Astrocyte (in vitro differentiated cells and primary cell): ENCODE data around the gene PARP14. TPM values are rescaled to one million over a fixed set of nuclear protein-coding genes. Genes with fewer than 3 reads are reported as not detected.

Experiments
- DNase-seq: peaks from one replicate; pipeline ENCODE4 v3.0.0-alpha.2; 2010; ENCODE audit warnings: low read depth
- FAIRE-seq: peaks from 2 replicates; lab custom pipeline; 2011; peaks lifted over from hg19 to GRCh38; lab: Jason Lieb, UNC
- H2AFZ ChIP-seq: 2 replicates; pipeline ENCODE4 v1.6.0; 2012; ENCODE audit warnings: low read depth, low read length, inconsistent platforms
- H3K27ac ChIP-seq: 2 replicates; pipeline ENCODE4 v1.5.1; 2011; ENCODE audit warnings: low read depth, low read length, inconsistent platforms
- H3K27me3 ChIP-seq: 2 replicates; pipeline ENCODE4 v1.6.0; 2011; ENCODE audit warnings: low read length, inconsistent platforms; ENCODE audit not compliant: insufficient read depth
- H3K36me3 ChIP-seq: 2 replicates; pipeline ENCODE4 v1.5.1; 2011; ENCODE audit warnings: low read length, inconsistent platforms; ENCODE audit not compliant: insufficient read depth
- H3K4me1 ChIP-seq: 2 replicates; pipeline ENCODE4 v1.5.1; 2011; ENCODE audit warnings: low read length, inconsistent platforms; ENCODE audit not compliant: insufficient read depth
- H3K4me2 ChIP-seq: 2 replicates; pipeline ENCODE4 v1.6.0; 2012; ENCODE audit warnings: low read length, inconsistent platforms
- H3K4me3 ChIP-seq: 2 replicates; pipeline ENCODE4 v1.5.1; 2011; ENCODE audit warnings: low read depth, mild to moderate bottlenecking, low read length, inconsistent platforms; ENCODE audit not compliant: insufficient read depth
- H3K79me2 ChIP-seq: 2 replicates; pipeline ENCODE4 v1.6.0; 2012; ENCODE audit warnings: mild to moderate bottlenecking, low read length, inconsistent platforms; ENCODE audit not compliant: insufficient read depth
- H3K9ac ChIP-seq: 2 replicates; pipeline ENCODE4 v1.6.0; 2012; ENCODE audit warnings: mild to moderate bottlenecking, low read length, inconsistent platforms
- H3K9me3 ChIP-seq: 2 replicates; pipeline ENCODE4 v1.5.1; 2012; ENCODE audit warnings: low read depth, mild to moderate bottlenecking, low read length, inconsistent platforms; ENCODE audit not compliant: insufficient read depth
- H4K20me1 ChIP-seq: 2 replicates; pipeline ENCODE4 v1.6.0; 2012; ENCODE audit warnings: low read length, inconsistent platforms; ENCODE audit not compliant: insufficient read depth
- H3K27ac Mint-ChIP-seq: one replicate; pipeline ENCODE4 v1.8.0; 2021; ENCODE audit warnings: mild to moderate bottlenecking, mixed read lengths; ENCODE audit not compliant: unreplicated experiment
- H3K27me3 Mint-ChIP-seq: one replicate; pipeline ENCODE4 v1.8.0; 2021; ENCODE audit warnings: low read depth, mixed read lengths; ENCODE audit not compliant: unreplicated experiment
- H3K36me3 Mint-ChIP-seq: one replicate; pipeline ENCODE4 v1.8.0; 2021; ENCODE audit warnings: low read depth, mixed read lengths; ENCODE audit not compliant: unreplicated experiment
- H3K4me1 Mint-ChIP-seq: one replicate; pipeline ENCODE4 v1.8.0; 2021; ENCODE audit warnings: low read depth, mixed read lengths; ENCODE audit not compliant: unreplicated experiment
- H3K4me3 Mint-ChIP-seq: one replicate; pipeline ENCODE4 v1.8.0; 2021; ENCODE audit warnings: mild to moderate bottlenecking, moderate library complexity, mixed read lengths; ENCODE audit not compliant: unreplicated experiment
- H3K9me3 Mint-ChIP-seq: one replicate; pipeline ENCODE4 v1.8.0; 2021; ENCODE audit warnings: mild to moderate bottlenecking, mixed read lengths; ENCODE audit not compliant: unreplicated experiment
- CTCF ChIP-seq: IDR thresholded peaks from 2 replicates; pipeline ENCODE4 v1.5.1; 2011; ENCODE audit warnings: low read depth, mild to moderate bottlenecking, inconsistent platforms, low read length, moderate library complexity; ENCODE audit not compliant: insufficient read depth
- EZH2 ChIP-seq: IDR thresholded peaks from 2 replicates; pipeline ENCODE4 v1.6.1; 2012; ENCODE audit warnings: mild to moderate bottlenecking, low read length, inconsistent platforms; ENCODE audit not compliant: insufficient read depth
- total RNA-seq: library from RNA; stranded (reverse); gene quantifications from 2 replicates; pipeline ENCODE4 v1.2.1, GENCODE V29; 2021

The PARP14 gene
- total RNA-seq, 1 donor from 2014 or later: 148 TPM

DNA sequence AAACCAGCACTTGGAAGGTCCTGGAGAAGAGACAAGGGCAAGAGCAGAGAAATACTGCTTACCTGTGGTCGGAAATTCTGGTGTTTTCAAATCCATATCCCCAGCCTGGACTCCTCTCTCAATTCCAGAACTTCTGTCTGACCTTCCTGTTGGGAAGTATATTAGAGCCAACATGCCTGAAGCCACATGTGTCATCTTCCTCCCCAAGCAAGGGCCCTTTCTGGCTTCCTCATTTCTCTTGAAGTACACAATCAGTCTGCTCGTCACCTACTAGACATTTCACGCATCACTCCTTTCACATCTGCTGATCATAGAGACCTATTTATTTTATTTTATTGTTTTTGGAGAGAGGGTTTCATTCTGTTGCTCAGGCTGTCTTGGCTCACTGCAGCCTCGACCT is 8.4 kb downstream of the PARP14 start:
- Mint-ChIP-seq H3K36me3 (peaks cover 39% of the 10 kb centered on the region), H3K27ac (no peak overlapping the region), H3K9me3 (no peaks in the 10 kb centered on the region), H3K4me1 (peaks cover 24% of the 10 kb centered on the region), H3K27me3 (no peaks in the 10 kb centered on the region), H3K4me3 (no peak overlapping the region)
- no peaks in the 10 kb centered on the region for H3K79me2 ChIP-seq
- DNase-seq: no peak
- peaks cover 15% of the 10 kb centered on the region for H3K4me1 ChIP-seq
- H2AFZ ChIP-seq: no peak overlapping the region
- H4K20me1 ChIP-seq: no peaks in the 10 kb centered on the region
- H3K4me2 ChIP-seq: no peak overlapping the region
- no peaks in the 10 kb centered on the region for H3K27me3 ChIP-seq
- no peak overlapping the region for H3K27ac ChIP-seq
- no peak overlapping the region for H3K9ac ChIP-seq
- no peaks in the 10 kb centered on the region for H3K36me3 ChIP-seq
- no peak overlapping the region for H3K4me3 ChIP-seq
- no peaks in the 10 kb centered on the region for H3K9me3 ChIP-seq
- TF ChIP-seq CTCF (no peak), EZH2 (no peak)
- FAIRE-seq: no peak

- FAIRE-seq (no peak), DNase-seq (peak; percentile 54)
- Mint-ChIP-seq H3K4me1 (peaks cover 19% of the 10 kb centered on the region), H3K4me3 (no peak overlapping the region), H3K9me3 (no peaks in the 10 kb centered on the region), H3K36me3 (peaks cover 42% of the 10 kb centered on the region), H3K27me3 (no peaks in the 10 kb centered on the region), H3K27ac (peak overlapping the region; percentile 34)
- H3K9ac ChIP-seq: no peak overlapping the region
- no peak overlapping the region for H3K4me3 ChIP-seq
- no peaks in the 10 kb centered on the region for H3K79me2 ChIP-seq
- no peaks in the 10 kb centered on the region for H4K20me1 ChIP-seq
- TF ChIP-seq CTCF: no peak
- no peak for TF ChIP-seq EZH2
- H3K36me3 ChIP-seq: no peaks in the 10 kb centered on the region
- no peaks in the 10 kb centered on the region for H3K27me3 ChIP-seq
- H3K27ac ChIP-seq: no peak overlapping the region
- no peak overlapping the region for H2AFZ ChIP-seq
- peaks cover 15% of the 10 kb centered on the region for H3K4me1 ChIP-seq
- no peaks in the 10 kb centered on the region for H3K9me3 ChIP-seq
- H3K4me2 ChIP-seq: no peak overlapping the region
Measured at GRCh38 chr3:122689587-122689986, 8.9 kb downstream of the PARP14 start.

GRCh38 chr3:122690096-122690495 is 9.5 kb downstream of the PARP14 start:
- no peaks in the 10 kb centered on the region for H3K9me3 Mint-ChIP-seq
- H3K79me2 ChIP-seq: no peaks in the 10 kb centered on the region
- H3K9ac ChIP-seq: no peak overlapping the region
- no peaks in the 10 kb centered on the region for H4K20me1 ChIP-seq
- H3K4me1 Mint-ChIP-seq: peaks cover 23% of the 10 kb centered on the region
- H3K27me3 Mint-ChIP-seq: no peaks in the 10 kb centered on the region
- DNase-seq: no peak
- H2AFZ ChIP-seq: no peak overlapping the region
- no peaks in the 10 kb centered on the region for H3K9me3 ChIP-seq
- no peak overlapping the region for H3K4me3 ChIP-seq
- peak overlapping the region; percentile 34 for H3K27ac Mint-ChIP-seq
- no peak overlapping the region for H3K27ac ChIP-seq
- no peaks in the 10 kb centered on the region for H3K36me3 ChIP-seq
- no peak for FAIRE-seq
- TF ChIP-seq CTCF (no peak), EZH2 (no peak)
- no peak overlapping the region for H3K4me3 Mint-ChIP-seq
- no peaks in the 10 kb centered on the region for H3K27me3 ChIP-seq
- H3K4me1 ChIP-seq: peaks cover 15% of the 10 kb centered on the region
- no peak overlapping the region for H3K4me2 ChIP-seq
- H3K36me3 Mint-ChIP-seq: peaks cover 45% of the 10 kb centered on the region
